NCI-H526 (cell line): ENCODE results near the gene NOP14.
"Not testable (repeated sequence)": the region's sequence is repeated elsewhere in the genome, so short reads cannot be mapped to it uniquely, and the experiment has no call there.

Source experiments
- DNase-seq, 2 experiments: peaks; one replicate each; lab custom pipeline; 2025; lab: John Stamatoyannopoulos, UW

The NOP14 gene

GRCh38 chr4:2963175-2963965 lies at the start of gene NOP14, which contains the start of gene GRK4:
Gene NOP14 (minus strand): TSS chr4:2963406. CDS start chr4:2963319, 87 bp downstream.
Gene GRK4 (plus strand): TSS chr4:2963571. CDS start chr4:2964071, 500 bp downstream.
- peak; percentile 97 to 99 for DNase-seq

GRCh38 chr4:3011456-3012220 lies 48.4 kb upstream of the NOP14 start:
- no peak for DNase-seq

- DNase-seq, result no peak
Measured at GRCh38 chr4:3010998-3011397, 47.8 kb upstream of the NOP14 start.

- no peak for DNase-seq
Measured at GRCh38 chr4:3010577-3010976, 47.4 kb upstream of the NOP14 start.

- DNase-seq, result peak in 1 of 2 experiments; percentile 34
Measured at GRCh38 chr4:3009422-3009821, 46.2 kb upstream of the NOP14 start.

GRCh38 chr4:3007724-3008123 lies 44.5 kb upstream of the NOP14 start:
- no peak for DNase-seq

GRCh38 chr4:2996415-2996814 lies 33.2 kb upstream of the NOP14 start:
- DNase-seq, result no peak

- no peak for DNase-seq
Measured at GRCh38 chr4:2995546-2996265, 32.5 kb upstream of the NOP14 start.

- no peak for DNase-seq
Measured at GRCh38 chr4:2994917-2995316, 31.7 kb upstream of the NOP14 start.

GRCh38 chr4:2991243-2991642 lies 28.0 kb upstream of the NOP14 start:
- no peak for DNase-seq

GRCh38 chr4:2983715-2984114 lies 20.5 kb upstream of the NOP14 start:
- DNase-seq, result not testable (repeated sequence)

- DNase-seq, result no peak
Measured at GRCh38 chr4:2982012-2982411, 18.8 kb upstream of the NOP14 start.

GRCh38 chr4:2981256-2981819 lies 18.1 kb upstream of the NOP14 start:
- no peak for DNase-seq

GRCh38 chr4:2977211-2978088 lies 14.2 kb upstream of the NOP14 start:
- no peak for DNase-seq

GRCh38 chr4:2971275-2971674 lies 8.1 kb upstream of the NOP14 start:
- no peak for DNase-seq

- DNase-seq, result no peak
Measured at GRCh38 chr4:2968381-2968780, 5.2 kb upstream of the NOP14 start.

- no peak for DNase-seq
Measured at GRCh38 chr4:2965262-2965661, 2.1 kb upstream of the NOP14 start.

- DNase-seq, result no peak
Measured at GRCh38 chr4:2964706-2965258, 1.6 kb upstream of the NOP14 start.

- DNase-seq, result peak in 1 of 2 experiments; percentile 86
Measured at GRCh38 chr4:2963966-2964471, 813 bp upstream of the NOP14 start.

- peak in 1 of 2 experiments; percentile 81 for DNase-seq
Measured at GRCh38 chr4:2962614-2963174, 512 bp downstream of the NOP14 start.
